PC-3 (cell line): ENCODE results near the gene MAGI1. TPM values are rescaled to one million over a fixed set of nuclear protein-coding genes. Genes with fewer than 3 reads are reported as not detected.

Experiments
- ATAC-seq: fragments of 200-7000 bp; cut with Tn5 transposase; 2 replicates; pipeline ENCODE4 v1.9.1; 2020; ENCODE audit warnings: mild to moderate bottlenecking, moderate library complexity
- BruUV-seq: library from RNA; stranded (reverse); fragments of 400-500 nt; replicated peaks from 2 replicates; lab custom pipeline; 2021; lab: Mats Ljungman, UMichigan
- CTCF ChIA-PET: fragments of 300-600 bp; sonication (Branson Sonifier 250); formaldehyde crosslinking; loops from one replicate; lab custom pipeline; 2022; ENCODE audit warnings: antibody characterized with exemption; lab: Charles Lee
- POLR2A ChIA-PET: fragments of 300-600 bp; sonication (Branson Sonifier 250); formaldehyde crosslinking; loops from one replicate; lab custom pipeline; 2022; ENCODE audit warnings: antibody characterized with exemption; ENCODE audit not compliant: unreplicated experiment; lab: Charles Lee
- DNase-seq: peaks from one replicate; pipeline ENCODE4 v3.0.0-alpha.2; 2015
- H2AFZ ChIP-seq: fragments of 300-600 bp; sonication (generic); 2 replicates; pipeline ENCODE4 v1.6.0; 2016; ENCODE audit warnings: antibody characterized with exemption, low read length
- H3F3A ChIP-seq: fragments of 300-600 bp; sonication (generic); one replicate; pipeline ENCODE4 v1.6.0; 2017; ENCODE audit warnings: antibody characterized with exemption, low read length, control low read depth, mild to moderate bottlenecking; ENCODE audit not compliant: unreplicated experiment
- H3K27ac ChIP-seq: fragments of 300-600 bp; sonication (generic); 2 replicates; pipeline ENCODE4 v1.5.1; 2016; ENCODE audit warnings: mild to moderate bottlenecking, low read length
- H3K27me3 ChIP-seq: fragments of 300-600 bp; sonication (generic); 2 replicates; pipeline ENCODE4 v1.6.1; 2016; ENCODE audit warnings: low read length, mixed read lengths
- H3K36me3 ChIP-seq: fragments of 300-600 bp; sonication (generic); 2 replicates; pipeline ENCODE4 v1.6.1; 2016; ENCODE audit warnings: low read depth, mixed run types, low read length, mixed read lengths
- H3K4me1 ChIP-seq: fragments of 300-600 bp; sonication (generic); 2 replicates; pipeline ENCODE4 v1.5.1; 2016; ENCODE audit warnings: low read length; ENCODE audit not compliant: insufficient read depth
- H3K4me2 ChIP-seq: fragments of 300-600 bp; sonication (generic); 2 replicates; pipeline ENCODE4 v1.6.0; 2016; ENCODE audit warnings: low read length
- H3K4me3 ChIP-seq: fragments of 300-600 bp; sonication (generic); 2 replicates; pipeline ENCODE4 v1.5.1; 2016; ENCODE audit warnings: mild to moderate bottlenecking, low read length, mixed read lengths
- H3K79me2 ChIP-seq: fragments of 300-600 bp; sonication (generic); 2 replicates; pipeline ENCODE4 v1.6.1; 2017; ENCODE audit warnings: low read length, mixed read lengths
- H3K9ac ChIP-seq: fragments of 300-600 bp; sonication (generic); 2 replicates; pipeline ENCODE4 v1.6.0; 2016; ENCODE audit warnings: mild to moderate bottlenecking, low read length
- H3K9me2 ChIP-seq: fragments of 300-600 bp; sonication (generic); replicated peaks from 2 replicates; pipeline ENCODE4 v1.6.1; 2016; ENCODE audit warnings: mixed run types, low read length, mixed read lengths
- H3K9me3 ChIP-seq: fragments of 300-600 bp; sonication (generic); 2 replicates; pipeline ENCODE4 v1.6.1; 2016; ENCODE audit warnings: low read length, mixed read lengths
- H4K20me1 ChIP-seq: fragments of 300-600 bp; sonication (generic); 2 replicates; pipeline ENCODE4 v1.6.1; 2016; ENCODE audit warnings: low read length, mixed read lengths
- CTCF ChIP-seq: fragments of 300-600 bp; sonication (generic); conservative IDR thresholded peaks from 2 replicates; pipeline ENCODE4 v1.5.1; 2017; ENCODE audit warnings: antibody characterized with exemption, low read depth, mild to moderate bottlenecking, low read length
- EZH2 ChIP-seq: fragments of 300-600 bp; sonication (generic); IDR thresholded peaks from one replicate; pipeline ENCODE4 v1.6.1; 2017; ENCODE audit warnings: antibody characterized with exemption, mild to moderate bottlenecking, low read length; ENCODE audit not compliant: unreplicated experiment
- EZH2phosphoT487 ChIP-seq: fragments of 300-600 bp; sonication (generic); IDR thresholded peaks from 2 replicates; pipeline ENCODE4 v1.6.1; 2018; ENCODE audit warnings: mild to moderate bottlenecking, antibody characterized with exemption, low read length, borderline replicate concordance
- intact Hi-C: fragments of 100-400 bp; cut with micrococcal nuclease; formaldehyde crosslinking; loops from 2 replicates; pipeline ENCODE4 v1.9.0; 2023
- total RNA-seq: library from RNA; depleted of rRNA; stranded (reverse); fragments of >200 nt; gene quantifications from 2 replicates; pipeline ENCODE4 v1.2.3, GENCODE V29; 2014

MAGI1 gene
- total RNA-seq, 1 experiment from 2014 or later: 8.9 TPM

GRCh38 chr3:65729555-65729954, 309.2 kb downstream of the MAGI1 start:
- ChIA-PET CTCF (interaction anchor here (0.6 kb wide), 1 partner anchor 56 kb away, joined by 3 read pairs; no protein-coding TSS in a partner anchor), POLR2A (no interaction called here)
- no peak overlapping the region for H3K4me3 ChIP-seq
- intact Hi-C loops: no loop called here
- H3K4me2 ChIP-seq: no peak overlapping the region
- no peak overlapping the region for H3K27ac ChIP-seq
- H3K9me3 ChIP-seq: no peaks in the 10 kb centered on the region
- no TSS peak for BruUV-seq
- H3F3A ChIP-seq: no peaks in the 10 kb centered on the region
- no peak overlapping the region for H2AFZ ChIP-seq
- no peaks in the 10 kb centered on the region for H3K9me2 ChIP-seq
- no peaks in the 10 kb centered on the region for H4K20me1 ChIP-seq
- no peaks in the 10 kb centered on the region for H3K4me1 ChIP-seq
- ATAC-seq (no peak), DNase-seq (no peak)
- no peak for TF ChIP-seq EZH2phosphoT487
- TF ChIP-seq CTCF: no peak
- no peak for TF ChIP-seq EZH2
- H3K27me3 ChIP-seq: no peaks in the 10 kb centered on the region
- no peaks in the 10 kb centered on the region for H3K36me3 ChIP-seq
- no peaks in the 10 kb centered on the region for H3K79me2 ChIP-seq
- H3K9ac ChIP-seq: no peak overlapping the region

GRCh38 chr3:65728138-65728537, 310.6 kb downstream of the MAGI1 start:
- no peak for TF ChIP-seq EZH2
- no peak for TF ChIP-seq CTCF
- no peak for TF ChIP-seq EZH2phosphoT487
- POLR2A ChIA-PET: no interaction called here

GRCh38 chr3:65723985-65724384, 314.7 kb downstream of the MAGI1 start:
- Histone ChIP-seq H3K4me3 (no peak overlapping the region), H3K9me2 (no peaks in the 10 kb centered on the region), H4K20me1 (no peaks in the 10 kb centered on the region), H3K9ac (no peak overlapping the region), H3F3A (no peaks in the 10 kb centered on the region), H3K36me3 (no peaks in the 10 kb centered on the region), H3K79me2 (no peaks in the 10 kb centered on the region), H3K27me3 (no peaks in the 10 kb centered on the region), H3K27ac (no peak overlapping the region), H3K4me2 (no peak overlapping the region), H2AFZ (no peak overlapping the region), H3K9me3 (no peaks in the 10 kb centered on the region), H3K4me1 (no peaks in the 10 kb centered on the region)
- DNase-seq: no peak
- POLR2A ChIA-PET: no interaction called here
- intact Hi-C loops: no loop called here
- BruUV-seq: no TSS peak
- TF ChIP-seq EZH2 (no peak), CTCF (no peak), EZH2phosphoT487 (no peak)
- no peak for ATAC-seq
- CTCF ChIA-PET: no interaction called here

More at GRCh38 chr3:65728138-65728537, 310.6 kb downstream of the MAGI1 start:
- Histone ChIP-seq H3K4me3 (no peak overlapping the region), H3K4me1 (no peaks in the 10 kb centered on the region), H3F3A (no peaks in the 10 kb centered on the region), H3K36me3 (no peaks in the 10 kb centered on the region), H3K9ac (no peak overlapping the region), H3K27ac (no peak overlapping the region), H2AFZ (no peak overlapping the region), H3K27me3 (no peaks in the 10 kb centered on the region), H3K79me2 (no peaks in the 10 kb centered on the region), H4K20me1 (no peaks in the 10 kb centered on the region), H3K4me2 (no peak overlapping the region), H3K9me3 (no peaks in the 10 kb centered on the region), H3K9me2 (no peaks in the 10 kb centered on the region)
- CTCF ChIA-PET: no interaction called here
- no peak for ATAC-seq
- no peak for DNase-seq
- intact Hi-C loops: no loop called here
- no TSS peak for BruUV-seq
